Measurements from ENCODE around the gene CEP131.

The CEP131 gene

GRCh38 chr17:81142301-81143199, 80.2 kb downstream of the CEP131 start:
- in situ Hi-C loops (cut with MboI; ENCODE audit: low sequenced_read_pairs) = loop anchor here (25.0 kb wide), 1 partner anchor 95 kb away; the partner anchor contains the start of genes NDUFAF8 and TEPSIN

- in situ Hi-C loops (cut with MboI; ENCODE audit: low sequenced_read_pairs) = loop anchor here (25.0 kb wide), 1 partner anchor 97 kb away; the partner anchor contains the start of genes NDUFAF8 and TEPSIN
These were observed 82.1 kb downstream of the CEP131 start for GRCh38 chr17:81140695-81141094.

- in situ Hi-C loops (cut with MboI; ENCODE audit: low sequenced_read_pairs) = loop anchor here (25.0 kb wide), 1 partner anchor 97 kb away; the partner anchor contains the start of genes NDUFAF8 and TEPSIN
These were observed 82.7 kb downstream of the CEP131 start for GRCh38 chr17:81140018-81140417.

All from HL-60/S4 treated with phorbol 12-myristate 13-acetate at 8.2 ng/mL for 4 days and 3 days (cell line).